ENCODE results near the gene SLC7A1.

DNA sequence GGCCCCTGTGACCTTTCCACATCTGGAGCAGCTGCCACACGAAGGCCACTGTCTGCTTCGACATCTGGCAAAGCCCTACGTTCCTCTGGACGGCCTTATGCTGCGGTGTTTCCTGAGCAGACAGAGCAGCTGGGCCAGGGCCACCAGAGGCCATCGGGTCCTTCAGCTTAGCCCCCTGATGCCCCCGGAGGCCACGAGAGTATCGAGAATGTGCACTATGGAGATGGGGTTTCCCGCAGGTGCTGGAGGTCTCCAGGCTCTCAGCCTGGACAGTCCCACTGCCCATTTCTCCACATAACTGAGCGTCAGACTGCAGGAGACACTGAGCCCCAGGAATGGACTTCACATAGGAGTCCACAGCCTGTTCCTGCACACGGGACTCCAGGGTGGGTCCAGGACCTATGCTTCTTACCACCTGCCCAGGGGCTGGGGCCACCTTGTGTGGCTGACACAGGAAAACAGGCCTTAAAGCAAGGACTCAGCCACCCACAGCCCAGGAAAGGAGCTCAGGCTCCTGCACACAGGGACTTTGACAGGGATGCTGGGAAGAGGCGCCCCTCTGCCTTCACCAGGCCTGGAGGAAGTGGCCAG, 80.7 kb downstream of the SLC7A1 start:
- TF ChIP-seq, protein P1, sequence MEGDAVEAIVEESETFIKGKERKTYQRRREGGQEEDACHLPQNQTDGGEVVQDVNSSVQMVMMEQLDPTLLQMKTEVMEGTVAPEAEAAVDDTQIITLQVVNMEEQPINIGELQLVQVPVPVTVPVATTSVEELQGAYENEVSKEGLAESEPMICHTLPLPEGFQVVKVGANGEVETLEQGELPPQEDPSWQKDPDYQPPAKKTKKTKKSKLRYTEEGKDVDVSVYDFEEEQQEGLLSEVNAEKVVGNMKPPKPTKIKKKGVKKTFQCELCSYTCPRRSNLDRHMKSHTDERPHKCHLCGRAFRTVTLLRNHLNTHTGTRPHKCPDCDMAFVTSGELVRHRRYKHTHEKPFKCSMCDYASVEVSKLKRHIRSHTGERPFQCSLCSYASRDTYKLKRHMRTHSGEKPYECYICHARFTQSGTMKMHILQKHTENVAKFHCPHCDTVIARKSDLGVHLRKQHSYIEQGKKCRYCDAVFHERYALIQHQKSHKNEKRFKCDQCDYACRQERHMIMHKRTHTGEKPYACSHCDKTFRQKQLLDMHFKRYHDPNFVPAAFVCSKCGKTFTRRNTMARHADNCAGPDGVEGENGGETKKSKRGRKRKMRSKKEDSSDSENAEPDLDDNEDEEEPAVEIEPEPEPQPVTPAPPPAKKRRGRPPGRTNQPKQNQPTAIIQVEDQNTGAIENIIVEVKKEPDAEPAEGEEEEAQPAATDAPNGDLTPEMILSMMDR (CRISPR knock-in tag; IDR thresholded peaks at IDR 0.05), result no peak
- TF ChIP-seq, protein P2, sequence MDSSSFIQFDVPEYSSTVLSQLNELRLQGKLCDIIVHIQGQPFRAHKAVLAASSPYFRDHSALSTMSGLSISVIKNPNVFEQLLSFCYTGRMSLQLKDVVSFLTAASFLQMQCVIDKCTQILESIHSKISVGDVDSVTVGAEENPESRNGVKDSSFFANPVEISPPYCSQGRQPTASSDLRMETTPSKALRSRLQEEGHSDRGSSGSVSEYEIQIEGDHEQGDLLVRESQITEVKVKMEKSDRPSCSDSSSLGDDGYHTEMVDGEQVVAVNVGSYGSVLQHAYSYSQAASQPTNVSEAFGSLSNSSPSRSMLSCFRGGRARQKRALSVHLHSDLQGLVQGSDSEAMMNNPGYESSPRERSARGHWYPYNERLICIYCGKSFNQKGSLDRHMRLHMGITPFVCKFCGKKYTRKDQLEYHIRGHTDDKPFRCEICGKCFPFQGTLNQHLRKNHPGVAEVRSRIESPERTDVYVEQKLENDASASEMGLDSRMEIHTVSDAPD (CRISPR knock-in tag; IDR thresholded peaks at IDR 0.05), result no peak
- TF ChIP-seq ATF1 (CRISPR knock-in tag; IDR thresholded peaks at IDR 0.05) (no peak), RNF2 (conservative IDR thresholded peaks at IDR 0.05; ENCODE audit: low read depth) (no peak), NR3C1 (CRISPR knock-in tag; IDR thresholded peaks at IDR 0.05) (no peak), NFYB (CRISPR knock-in tag; IDR thresholded peaks at IDR 0.05) (no peak), EHMT2 (IDR thresholded peaks at IDR 0.05; ENCODE audit: borderline replicate concordance, low read depth, low read length) (no peak), CBX5 (CRISPR knock-in tag; IDR thresholded peaks at IDR 0.05; ENCODE audit: borderline replicate concordance) (no peak), KDM1A (CRISPR knock-in tag; IDR thresholded peaks at IDR 0.05) (no peak), RELA (CRISPR knock-in tag; IDR thresholded peaks at IDR 0.05) (no peak), ZNF207 (IDR thresholded peaks at IDR 0.05; ENCODE audit: borderline replicate concordance) (no peak), ZNF674 (CRISPR knock-in tag; IDR thresholded peaks at IDR 0.05; ENCODE audit: low read depth) (no peak), EP300 (IDR thresholded peaks at IDR 0.05; ENCODE audit: low read depth in 2 of 2, low read length in 2 of 2) (no peak), EP300 (CRISPR knock-in tag; IDR thresholded peaks at IDR 0.05; ENCODE audit: borderline replicate concordance) (no peak)
- TF ChIP-seq, protein P3, sequence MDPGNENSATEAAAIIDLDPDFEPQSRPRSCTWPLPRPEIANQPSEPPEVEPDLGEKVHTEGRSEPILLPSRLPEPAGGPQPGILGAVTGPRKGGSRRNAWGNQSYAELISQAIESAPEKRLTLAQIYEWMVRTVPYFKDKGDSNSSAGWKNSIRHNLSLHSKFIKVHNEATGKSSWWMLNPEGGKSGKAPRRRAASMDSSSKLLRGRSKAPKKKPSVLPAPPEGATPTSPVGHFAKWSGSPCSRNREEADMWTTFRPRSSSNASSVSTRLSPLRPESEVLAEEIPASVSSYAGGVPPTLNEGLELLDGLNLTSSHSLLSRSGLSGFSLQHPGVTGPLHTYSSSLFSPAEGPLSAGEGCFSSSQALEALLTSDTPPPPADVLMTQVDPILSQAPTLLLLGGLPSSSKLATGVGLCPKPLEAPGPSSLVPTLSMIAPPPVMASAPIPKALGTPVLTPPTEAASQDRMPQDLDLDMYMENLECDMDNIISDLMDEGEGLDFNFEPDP (CRISPR knock-in tag; conservative IDR thresholded peaks at IDR 0.05), result no peak
